NB4 (cell line): Measurements from ENCODE around the gene CCDC88C.

ENCODE experiments used
- CTCF ChIP-seq: IDR thresholded peaks from one replicate; pipeline ENCODE4 v1.5.1; 2012; ENCODE audit warnings: low read depth, low read length
- MAX ChIP-seq: IDR thresholded peaks from 2 replicates; pipeline ENCODE4 v1.6.1; 2011; ENCODE audit warnings: low read depth, low read length
- POLR2A ChIP-seq: IDR thresholded peaks from 2 replicates; pipeline ENCODE4 v1.6.1; 2011; ENCODE audit warnings: mild to moderate bottlenecking; ENCODE audit not compliant: insufficient read length; ENCODE audit errors: extremely low read depth

GRCh38 chr14:91378930-91379578 lies 38.6 kb downstream of the CCDC88C start:
- TF ChIP-seq CTCF (no peak), MAX (no peak), POLR2A (no peak)
